HG03045 (cell line): ENCODE data around the gene NUDT19.
"Not testable (repeated sequence)": the region's sequence is repeated elsewhere in the genome, so short reads cannot be mapped to it uniquely, and the experiment has no call there.

Experiments
- ATAC-seq: cut with Tn5 transposase; IDR thresholded peaks from one replicate; pipeline ENCODE4 v1.9.1; 2021; ENCODE audit warnings: mild to moderate bottlenecking, moderate library complexity; ENCODE audit not compliant: unreplicated experiment

Gene NUDT19

GRCh38 chr19:32708457-32708856 lies 16.8 kb downstream of the NUDT19 start:
- ATAC-seq = no peak

GRCh38 chr19:32709032-32709431 lies 17.4 kb downstream of the NUDT19 start:
- no peak for ATAC-seq

- no peak for ATAC-seq
Observed at GRCh38 chr19:32711747-32712146, 20.1 kb downstream of the NUDT19 start.

DNA sequence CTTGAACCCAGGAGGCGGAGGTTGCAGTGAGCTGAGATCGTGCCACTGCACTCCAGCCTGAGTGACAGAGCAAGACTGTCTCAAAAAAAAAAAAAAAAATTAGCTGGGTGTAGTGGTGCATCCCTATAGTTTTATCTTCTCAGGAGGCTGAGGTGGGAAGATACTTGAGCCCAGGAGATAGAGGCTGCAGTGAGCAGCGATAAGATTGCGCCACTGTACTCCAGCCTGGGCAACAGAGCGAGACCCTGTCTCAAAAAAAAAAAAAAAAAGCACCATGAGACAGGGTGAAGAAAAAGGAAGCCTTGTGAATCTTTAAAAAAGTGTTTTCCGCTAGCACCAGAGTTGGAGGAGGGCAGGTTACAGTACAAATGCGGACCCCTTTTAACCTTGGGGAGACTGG lies 24.6 kb downstream of the NUDT19 start:
- not testable (repeated sequence) for ATAC-seq

DNA sequence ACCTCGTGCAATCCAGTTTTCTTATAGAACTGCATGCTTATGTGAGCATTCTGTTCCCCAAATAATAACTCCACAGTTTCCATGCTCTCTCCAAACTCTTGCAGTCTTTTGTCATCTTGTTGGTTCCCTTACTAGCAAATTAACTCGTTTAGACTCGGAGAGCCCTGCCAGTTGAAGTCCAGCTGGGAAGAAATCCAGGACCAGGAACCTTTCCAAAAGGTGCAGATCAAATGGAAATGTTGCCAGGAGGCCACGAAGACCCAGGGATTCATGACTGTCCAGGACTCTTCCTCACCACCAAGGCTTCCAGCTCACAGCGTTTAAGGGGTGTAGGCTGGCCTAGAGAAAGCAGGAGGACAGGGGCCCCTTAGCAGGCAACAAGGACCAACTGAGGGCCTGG lies 25.9 kb downstream of the NUDT19 start:
- ATAC-seq = no peak

DNA sequence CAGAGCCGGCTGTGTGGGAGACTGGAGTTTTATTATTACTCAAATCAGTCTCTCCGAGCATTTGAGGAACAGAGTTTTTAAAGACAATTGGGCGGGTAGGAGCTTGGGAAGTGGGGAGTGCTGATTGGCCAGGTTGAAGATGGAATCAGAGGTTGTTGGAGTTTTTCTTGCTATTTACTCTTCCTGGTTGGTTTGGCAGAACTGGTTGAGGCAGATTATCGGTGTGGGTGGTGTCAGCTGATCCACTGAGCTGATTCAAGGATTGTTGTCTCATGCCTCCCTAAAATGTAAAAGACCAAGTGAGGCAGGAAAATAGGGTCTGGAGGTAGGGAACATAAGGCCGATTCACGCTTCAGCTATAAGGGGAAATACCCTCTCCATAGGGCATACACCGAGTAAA lies 26.7 kb downstream of the NUDT19 start:
- no peak for ATAC-seq

GRCh38 chr19:32719611-32720059 lies 28.0 kb downstream of the NUDT19 start, which contains the start of gene TDRD12:
Gene TDRD12, plus strand, starts transcription at chr19:32719767. Its CDS starts 306 bp downstream, at chr19:32720073.
- ATAC-seq = no peak

GRCh38 chr19:32720216-32720935 lies 28.8 kb downstream of the NUDT19 start:
- no peak for ATAC-seq

DNA sequence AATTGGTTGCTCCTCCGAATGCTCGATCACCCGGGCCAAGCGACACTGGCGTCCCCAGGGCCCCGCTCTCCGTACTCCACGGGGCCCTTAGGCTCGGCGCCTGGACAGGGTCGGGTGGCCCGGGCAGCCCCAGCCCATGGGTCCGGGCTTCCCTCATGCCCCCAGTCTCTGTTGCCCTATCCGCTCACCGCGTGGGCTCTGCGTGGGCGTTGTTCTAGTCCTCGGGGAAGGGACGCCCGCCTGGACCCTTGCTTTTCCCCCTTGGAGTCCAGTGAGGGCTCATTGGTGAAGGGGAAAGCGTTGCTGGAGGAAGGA lies 29.3 kb downstream of the NUDT19 start:
- no peak for ATAC-seq

DNA sequence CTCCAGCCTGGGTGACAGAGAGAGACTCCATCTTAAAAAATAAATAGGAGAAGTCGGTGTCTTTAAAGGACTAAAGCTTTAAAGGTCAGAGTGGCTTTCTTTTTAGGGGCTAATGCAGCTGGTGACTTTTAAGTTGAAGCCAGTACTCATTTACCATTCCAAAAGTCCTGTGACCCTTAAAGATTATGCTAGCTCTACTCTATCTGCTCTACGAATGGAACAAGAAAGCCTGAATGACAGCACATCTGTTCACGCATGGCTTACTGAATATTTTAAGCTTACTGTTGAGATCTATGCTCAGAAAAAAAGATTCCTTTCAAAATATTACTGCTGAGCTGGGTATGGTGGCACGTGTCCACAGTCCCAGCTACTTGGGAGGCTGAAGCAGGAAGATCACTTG lies 44.3 kb downstream of the NUDT19 start:
- ATAC-seq = no peak

DNA sequence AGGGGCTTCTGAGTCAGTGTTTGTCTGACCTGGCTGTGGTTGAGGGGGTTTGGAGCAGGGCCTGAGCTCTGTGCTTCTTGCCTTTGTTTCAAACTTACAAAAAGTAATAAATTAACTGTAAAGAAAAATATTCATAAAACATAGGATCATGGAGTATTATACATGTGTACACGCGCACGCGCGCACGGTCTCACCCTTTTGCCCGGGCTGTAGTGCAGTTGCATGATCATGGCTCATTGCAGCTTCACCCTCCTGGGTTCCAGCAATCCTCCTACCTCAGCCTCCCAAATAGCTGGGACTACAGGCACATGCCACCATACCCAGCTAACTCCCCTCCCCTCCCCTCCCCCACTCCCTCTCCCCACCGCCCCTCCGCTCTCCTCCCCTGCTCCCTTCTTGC lies 51.4 kb downstream of the NUDT19 start:
- no peak for ATAC-seq

- ATAC-seq = no peak
Observed at GRCh38 chr19:32743447-32743846, 51.8 kb downstream of the NUDT19 start.

- no peak for ATAC-seq
Observed at GRCh38 chr19:32744555-32745325, 53.1 kb downstream of the NUDT19 start.

DNA sequence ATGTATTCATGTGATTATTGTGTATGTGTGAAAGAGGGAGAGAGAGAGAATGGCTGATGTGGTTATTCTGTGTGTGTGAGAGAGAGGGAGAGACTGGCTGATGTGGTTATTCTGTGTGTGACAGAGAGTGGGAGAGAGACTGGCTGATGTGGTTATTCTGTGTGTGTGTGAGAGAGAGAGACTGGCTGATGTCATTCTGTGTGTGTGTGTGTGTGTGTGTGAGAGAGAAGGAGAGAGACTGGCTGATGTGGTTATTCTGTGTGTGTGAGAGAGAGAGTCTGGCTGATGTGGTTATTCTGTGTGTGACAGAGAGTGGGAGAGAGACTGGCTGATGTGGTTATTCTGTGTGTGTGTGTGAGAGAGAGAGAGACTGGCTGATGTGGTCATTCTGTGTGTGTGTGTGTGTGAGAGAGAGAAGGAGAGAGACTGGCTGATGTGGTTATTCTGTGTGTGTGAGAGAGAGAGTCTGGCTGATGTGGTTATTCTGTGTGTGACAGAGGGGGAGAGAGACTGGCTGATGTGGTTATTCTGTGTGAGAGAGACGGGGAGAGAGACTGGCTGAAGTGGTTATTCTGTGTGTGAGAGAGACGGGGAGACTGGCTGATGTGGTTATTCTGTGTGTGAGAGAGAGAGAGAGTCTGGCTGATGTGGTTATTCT lies 54.1 kb downstream of the NUDT19 start:
- ATAC-seq = not testable (repeated sequence)

DNA sequence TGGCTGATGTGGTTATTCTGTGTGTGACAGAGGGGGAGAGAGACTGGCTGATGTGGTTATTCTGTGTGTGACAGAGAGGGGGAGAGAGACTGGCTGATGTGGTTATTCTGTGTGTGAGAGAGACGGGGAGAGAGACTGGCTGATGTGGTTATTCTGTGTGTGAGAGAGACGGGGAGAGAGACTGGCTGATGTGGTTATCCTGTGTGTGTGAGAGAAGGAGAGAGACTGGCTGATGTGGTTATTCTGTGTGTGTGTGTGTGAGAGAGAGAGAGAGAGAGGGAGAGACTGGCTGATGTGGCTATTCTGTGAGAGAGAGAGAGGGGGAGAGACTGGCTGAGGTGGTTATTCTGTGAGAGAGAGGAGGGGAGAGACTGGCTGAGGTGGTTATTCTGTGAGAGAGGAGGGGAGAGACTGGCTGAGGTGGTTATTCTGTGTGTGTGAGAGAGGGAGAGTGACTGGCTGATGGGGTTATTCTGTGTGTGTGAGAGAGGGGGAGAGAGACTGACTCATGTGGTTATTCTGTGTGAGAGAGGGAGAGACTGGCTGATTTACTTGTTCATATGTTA lies 55.1 kb downstream of the NUDT19 start:
- ATAC-seq = not testable (repeated sequence)

GRCh38 chr19:32748497-32748896 lies 56.9 kb downstream of the NUDT19 start:
- ATAC-seq = no peak

DNA sequence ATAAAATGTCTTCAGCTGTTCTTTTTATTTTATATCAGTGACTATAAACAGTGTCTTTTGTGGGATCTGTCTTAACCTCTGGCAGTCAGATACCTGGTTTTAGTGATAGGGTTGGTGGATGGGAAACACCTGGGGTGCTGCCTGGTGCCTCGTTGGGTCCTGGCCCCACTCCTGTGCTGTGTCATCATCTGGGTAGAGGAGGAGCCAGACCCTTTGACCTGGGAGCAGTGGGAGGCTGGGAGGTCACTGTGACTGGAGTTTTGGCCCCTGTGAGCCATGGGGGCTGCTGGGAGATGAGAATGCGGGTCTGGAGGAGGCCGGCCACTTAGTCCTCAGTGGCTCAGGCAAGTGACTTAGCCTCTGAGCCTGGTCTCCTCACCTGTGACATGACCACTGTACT lies 57.3 kb downstream of the NUDT19 start:
- ATAC-seq = no peak

DNA sequence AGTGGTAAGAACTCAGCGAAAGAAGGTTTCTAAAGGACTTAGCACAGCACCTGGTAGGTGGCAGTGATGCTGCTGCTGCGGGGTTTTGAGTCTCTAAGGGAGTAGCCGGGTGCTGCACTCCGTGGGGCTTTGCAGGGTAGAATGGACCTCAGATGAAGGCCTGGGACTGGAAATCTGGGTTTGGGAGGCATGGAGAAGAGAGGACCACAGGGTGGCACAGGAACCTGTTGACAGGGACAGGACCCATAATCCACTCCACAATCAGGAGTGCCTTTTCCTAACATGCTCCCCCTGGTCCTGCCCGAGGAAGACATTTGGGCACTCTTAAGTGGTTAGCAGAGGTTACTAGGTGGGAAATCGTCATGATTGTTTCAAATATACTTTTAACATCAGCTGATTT lies 57.7 kb downstream of the NUDT19 start:
- ATAC-seq = no peak

DNA sequence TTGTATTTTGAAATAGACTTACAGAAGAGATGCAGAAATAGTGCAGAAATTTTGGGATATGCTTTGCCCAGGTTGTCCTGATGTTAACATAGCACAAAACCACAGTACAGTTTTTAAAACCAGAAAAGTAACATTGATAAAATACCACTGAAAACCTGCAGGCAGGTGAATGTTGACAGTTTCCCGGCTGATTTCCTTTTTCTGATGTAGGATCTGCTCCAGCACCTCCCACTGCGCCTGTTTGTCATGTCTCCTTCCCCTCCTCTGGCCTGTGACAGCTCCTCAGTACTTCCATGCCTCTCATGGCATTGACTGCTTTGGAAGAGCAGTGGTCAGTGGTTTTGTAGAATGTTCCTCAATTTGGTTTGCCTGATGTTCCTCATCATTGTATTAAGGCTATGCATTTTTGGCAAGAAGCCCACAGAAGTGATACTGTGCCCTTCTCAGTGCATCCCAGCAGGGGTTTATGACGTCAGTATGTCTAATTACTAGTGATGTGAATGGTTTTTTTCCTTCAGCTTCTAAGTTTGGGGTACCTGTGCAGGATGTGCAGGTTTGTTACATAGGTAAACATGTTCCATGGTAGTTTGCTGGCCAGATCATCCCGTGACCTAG lies 58.9 kb downstream of the NUDT19 start:
- no peak for ATAC-seq

GRCh38 chr19:32751066-32751465 lies 59.4 kb downstream of the NUDT19 start:
- no peak for ATAC-seq

DNA sequence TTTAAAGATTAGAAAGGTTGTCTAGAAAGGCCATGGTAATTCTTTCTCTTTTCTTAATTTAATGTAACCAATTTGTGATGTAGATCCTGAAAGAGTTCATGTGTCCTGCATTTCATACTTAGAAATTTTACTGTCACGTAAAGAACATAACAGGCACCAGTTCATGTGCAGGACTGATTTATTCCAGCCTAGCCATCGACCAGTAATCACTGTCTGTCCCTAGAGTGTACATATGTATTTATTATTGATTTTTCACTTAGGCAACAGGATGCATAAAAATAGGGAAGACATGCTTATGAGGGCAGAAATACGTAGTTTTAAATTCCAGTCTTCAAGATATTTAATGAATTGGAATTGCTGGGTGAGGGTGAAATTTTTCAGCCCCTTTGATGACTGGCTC lies 65.6 kb downstream of the NUDT19 start:
- no peak for ATAC-seq
